Measurements from ENCODE around the gene CALR3. TPM values are rescaled to one million over a fixed set of nuclear protein-coding genes. Genes with fewer than 3 reads are reported as not detected.
"Not testable (repeated sequence)": the region's sequence is repeated elsewhere in the genome, so short reads cannot be mapped to it uniquely, and the experiment has no call there.

CALR3 gene
- not detected for total RNA-seq
- under 1 TPM in 2 of 8 donors, not detected in 6; 0.17 to 0.22 TPM for polyA plus RNA-seq (ENCODE audit: insufficient read depth in 1 of 8, insufficient read length in 8 of 8, low replicate concordance in 1 of 8)
- long read RNA-seq, donor 1, result 0 reads
- long read RNA-seq, donor 2, result 0 reads
- long read RNA-seq, donor 3, result 0 reads
- long read RNA-seq, donor 4, result 0 reads
- long read RNA-seq, donor 5, result 0 reads
- long read RNA-seq, donor 6, result 0 reads
- long read RNA-seq, donor 7, result 0 reads
- long read RNA-seq, donor 8, result 0 reads
- long read RNA-seq, donor 9, result 0 reads
- long read RNA-seq, donor 10, result 0 reads
- long read RNA-seq, donor 11, result 0 reads

- Histone ChIP-seq H3K36me3 (ENCODE audit: control insufficient read depth, insufficient read depth, low read length) (peaks cover 2% of the 10 kb centered on the region), H3K27me3 (ENCODE audit: control insufficient read depth, insufficient read depth, low read length) (no peaks in the 10 kb centered on the region), H3K4me3 (ENCODE audit: low read length) (peak within 1 kb of the TSS; percentile 80), H3K9me3 (replicated peaks; ENCODE audit: control insufficient read depth, low read depth, low read length) (no peaks in the 10 kb centered on the region), H3K27ac (ENCODE audit: low read length) (peak within 1 kb of the TSS; percentile 59), H3K4me1 (ENCODE audit: control insufficient read depth, insufficient read depth, low read length) (peaks cover 10% of the 10 kb centered on the region)
- under 1% methylated on average over 51 of the region's 52 CpGs for WGBS (ENCODE audit: insufficient coverage)
- DNase-seq, result peak; percentile 100
Observed at GRCh38 chr19:16495982-16496612, at the start of gene CALR3, which contains the start of gene C19orf44. CALR3 (minus strand) TSS chr19:16496167; CDS start chr19:16496129, 38 bp downstream. C19orf44 (plus strand) TSS chr19:16496394; CDS start chr19:16500793, 4,399 bp downstream.

GRCh38 chr19:16544473-16545231 lies 48.7 kb upstream of the CALR3 start:
- DNase-seq, result no peak
- Histone ChIP-seq H3K36me3 (ENCODE audit: control insufficient read depth, insufficient read depth, low read length) (peaks cover 14% of the 10 kb centered on the region), H3K9me3 (replicated peaks; ENCODE audit: control insufficient read depth, low read depth, low read length) (no peaks in the 10 kb centered on the region), H3K4me1 (ENCODE audit: control insufficient read depth, insufficient read depth, low read length) (peaks cover 18% of the 10 kb centered on the region), H3K27ac (ENCODE audit: low read length) (no peak overlapping the region), H3K4me3 (ENCODE audit: low read length) (no peak overlapping the region), H3K27me3 (ENCODE audit: control insufficient read depth, insufficient read depth, low read length) (no peaks in the 10 kb centered on the region)
- no CpG with 5 or more reads among the region's 11 CpGs for WGBS (ENCODE audit: insufficient coverage)

GRCh38 chr19:16543734-16544133 lies 47.8 kb upstream of the CALR3 start:
- not testable (repeated sequence) for H3K9me3 ChIP-seq (replicated peaks; ENCODE audit: control insufficient read depth, low read depth, low read length); H3K27ac ChIP-seq (ENCODE audit: low read length); DNase-seq; H3K4me3 ChIP-seq (ENCODE audit: low read length); H3K27me3 ChIP-seq (ENCODE audit: control insufficient read depth, insufficient read depth, low read length)
- no CpG with 5 or more reads among the region's 6 CpGs for WGBS (ENCODE audit: insufficient coverage)
- H3K36me3 ChIP-seq (ENCODE audit: control insufficient read depth, insufficient read depth, low read length), result peaks cover 21% of the 10 kb centered on the region
- H3K4me1 ChIP-seq (ENCODE audit: control insufficient read depth, insufficient read depth, low read length), result peaks cover 18% of the 10 kb centered on the region

GRCh38 chr19:16542910-16543472 lies 47.0 kb upstream of the CALR3 start:
- WGBS (ENCODE audit: insufficient coverage), result 2% methylated on average over 7 of the region's 15 CpGs
- DNase-seq, result no peak
- Histone ChIP-seq H3K27me3 (ENCODE audit: control insufficient read depth, insufficient read depth, low read length) (no peaks in the 10 kb centered on the region), H3K4me3 (ENCODE audit: low read length) (peak overlapping the region; percentile 80), H3K36me3 (ENCODE audit: control insufficient read depth, insufficient read depth, low read length) (peaks cover 27% of the 10 kb centered on the region), H3K4me1 (ENCODE audit: control insufficient read depth, insufficient read depth, low read length) (peaks cover 18% of the 10 kb centered on the region), H3K27ac (ENCODE audit: low read length) (peak overlapping the region; percentile 84), H3K9me3 (replicated peaks; ENCODE audit: control insufficient read depth, low read depth, low read length) (no peaks in the 10 kb centered on the region)

GRCh38 chr19:16542045-16542909 lies 46.3 kb upstream of the CALR3 start, which contains the start of gene CHERP:
CHERP (minus strand) TSS chr19:16542437; CDS start chr19:16542378, 59 bp downstream.
- Histone ChIP-seq H3K4me1 (ENCODE audit: control insufficient read depth, insufficient read depth, low read length) (peaks cover 18% of the 10 kb centered on the region), H3K9me3 (replicated peaks; ENCODE audit: control insufficient read depth, low read depth, low read length) (no peaks in the 10 kb centered on the region), H3K36me3 (ENCODE audit: control insufficient read depth, insufficient read depth, low read length) (peaks cover 33% of the 10 kb centered on the region), H3K4me3 (ENCODE audit: low read length) (peak within 1 kb of the TSS; percentile 80), H3K27me3 (ENCODE audit: control insufficient read depth, insufficient read depth, low read length) (no peaks in the 10 kb centered on the region), H3K27ac (ENCODE audit: low read length) (peak within 1 kb of the TSS; percentile 92)
- WGBS (ENCODE audit: insufficient coverage), result under 1% methylated on average over 98 of the region's 108 CpGs
- DNase-seq, result peak; percentile 98

- H3K27me3 ChIP-seq (ENCODE audit: control insufficient read depth, insufficient read depth, low read length), result no peaks in the 10 kb centered on the region
- peaks cover 18% of the 10 kb centered on the region for H3K4me1 ChIP-seq (ENCODE audit: control insufficient read depth, insufficient read depth, low read length)
- H3K9me3 ChIP-seq (replicated peaks; ENCODE audit: control insufficient read depth, low read depth, low read length), result no peaks in the 10 kb centered on the region
- peak overlapping the region; percentile 92 for H3K27ac ChIP-seq (ENCODE audit: low read length)
- no peak for DNase-seq
- WGBS (ENCODE audit: insufficient coverage), result 0% methylated on average over 23 of the region's 29 CpGs
- peaks cover 37% of the 10 kb centered on the region for H3K36me3 ChIP-seq (ENCODE audit: control insufficient read depth, insufficient read depth, low read length)
- peak overlapping the region; percentile 80 for H3K4me3 ChIP-seq (ENCODE audit: low read length)
Observed at GRCh38 chr19:16541526-16542044, 45.6 kb upstream of the CALR3 start.

- peak overlapping the region; percentile 80 for H3K4me3 ChIP-seq (ENCODE audit: low read length)
- H3K4me1 ChIP-seq (ENCODE audit: control insufficient read depth, insufficient read depth, low read length), result peaks cover 18% of the 10 kb centered on the region
- DNase-seq, result no peak
- peaks cover 37% of the 10 kb centered on the region for H3K36me3 ChIP-seq (ENCODE audit: control insufficient read depth, insufficient read depth, low read length)
- H3K27ac ChIP-seq (ENCODE audit: low read length), result no peak overlapping the region
- WGBS (ENCODE audit: insufficient coverage), result 91% methylated on average over 12 of the region's 12 CpGs
- no peaks in the 10 kb centered on the region for H3K27me3 ChIP-seq (ENCODE audit: control insufficient read depth, insufficient read depth, low read length)
- H3K9me3 ChIP-seq (replicated peaks; ENCODE audit: control insufficient read depth, low read depth, low read length), result no peaks in the 10 kb centered on the region
Observed at GRCh38 chr19:16540948-16541347, 45.0 kb upstream of the CALR3 start.

- H3K27me3 ChIP-seq (ENCODE audit: control insufficient read depth, insufficient read depth, low read length), result no peaks in the 10 kb centered on the region
- DNase-seq, result no peak
- H3K4me3 ChIP-seq (ENCODE audit: low read length), result no peak overlapping the region
- H3K36me3 ChIP-seq (ENCODE audit: control insufficient read depth, insufficient read depth, low read length), result peaks cover 72% of the 10 kb centered on the region
- peaks cover 11% of the 10 kb centered on the region for H3K4me1 ChIP-seq (ENCODE audit: control insufficient read depth, insufficient read depth, low read length)
- 89% methylated on average over 13 of the region's 13 CpGs for WGBS (ENCODE audit: insufficient coverage)
- no peaks in the 10 kb centered on the region for H3K9me3 ChIP-seq (replicated peaks; ENCODE audit: control insufficient read depth, low read depth, low read length)
- H3K27ac ChIP-seq (ENCODE audit: low read length), result no peak overlapping the region
Observed at GRCh38 chr19:16537111-16537510, 41.1 kb upstream of the CALR3 start.

- peaks cover 82% of the 10 kb centered on the region for H3K36me3 ChIP-seq (ENCODE audit: control insufficient read depth, insufficient read depth, low read length)
- H3K27me3 ChIP-seq (ENCODE audit: control insufficient read depth, insufficient read depth, low read length), result no peaks in the 10 kb centered on the region
- H3K9me3 ChIP-seq (replicated peaks; ENCODE audit: control insufficient read depth, low read depth, low read length), result no peaks in the 10 kb centered on the region
- H3K27ac ChIP-seq (ENCODE audit: low read length), result no peak overlapping the region
- no peak overlapping the region for H3K4me3 ChIP-seq (ENCODE audit: low read length)
- no peak for DNase-seq
- peaks cover 5% of the 10 kb centered on the region for H3K4me1 ChIP-seq (ENCODE audit: control insufficient read depth, insufficient read depth, low read length)
- WGBS (ENCODE audit: insufficient coverage), result 92% methylated on average over 8 of the region's 9 CpGs
Observed at GRCh38 chr19:16536130-16536529, 40.2 kb upstream of the CALR3 start.
